ENCODE results near the gene NUP35.

Gene NUP35, protein sequence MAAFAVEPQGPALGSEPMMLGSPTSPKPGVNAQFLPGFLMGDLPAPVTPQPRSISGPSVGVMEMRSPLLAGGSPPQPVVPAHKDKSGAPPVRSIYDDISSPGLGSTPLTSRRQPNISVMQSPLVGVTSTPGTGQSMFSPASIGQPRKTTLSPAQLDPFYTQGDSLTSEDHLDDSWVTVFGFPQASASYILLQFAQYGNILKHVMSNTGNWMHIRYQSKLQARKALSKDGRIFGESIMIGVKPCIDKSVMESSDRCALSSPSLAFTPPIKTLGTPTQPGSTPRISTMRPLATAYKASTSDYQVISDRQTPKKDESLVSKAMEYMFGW

GRCh38 chr2:183124222-183124956 lies at the start of gene NUP35:
Gene NUP35, plus strand, starts transcription at chr2:183124443. Its CDS starts 15 bp downstream, at chr2:183124458.
- peak; percentile 86 for DNase-seq

DNA sequence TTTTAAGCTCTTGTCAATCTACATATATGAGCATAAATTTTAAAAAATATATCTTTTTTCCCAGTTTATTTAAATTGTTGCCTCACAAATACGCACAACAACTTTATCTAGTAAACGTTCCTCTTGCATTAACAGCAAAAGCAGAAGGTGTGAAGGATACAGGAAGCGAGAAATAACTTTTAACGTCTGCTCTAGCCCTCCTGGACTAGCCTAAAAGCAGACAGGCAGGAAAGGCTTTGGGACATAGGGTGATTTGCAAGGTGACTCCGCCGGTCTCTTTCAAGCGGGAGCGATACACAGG lies 46.1 kb upstream of the NUP35 start:
- DNase-seq, result no peak

- peak; percentile 82 for DNase-seq
Measured at GRCh38 chr2:183078464-183079138, 45.6 kb upstream of the NUP35 start, which contains the start of gene DUSP19. Gene DUSP19, plus strand, starts transcription at chr2:183078747. Its CDS starts 187 bp downstream, at chr2:183078934.

DNA sequence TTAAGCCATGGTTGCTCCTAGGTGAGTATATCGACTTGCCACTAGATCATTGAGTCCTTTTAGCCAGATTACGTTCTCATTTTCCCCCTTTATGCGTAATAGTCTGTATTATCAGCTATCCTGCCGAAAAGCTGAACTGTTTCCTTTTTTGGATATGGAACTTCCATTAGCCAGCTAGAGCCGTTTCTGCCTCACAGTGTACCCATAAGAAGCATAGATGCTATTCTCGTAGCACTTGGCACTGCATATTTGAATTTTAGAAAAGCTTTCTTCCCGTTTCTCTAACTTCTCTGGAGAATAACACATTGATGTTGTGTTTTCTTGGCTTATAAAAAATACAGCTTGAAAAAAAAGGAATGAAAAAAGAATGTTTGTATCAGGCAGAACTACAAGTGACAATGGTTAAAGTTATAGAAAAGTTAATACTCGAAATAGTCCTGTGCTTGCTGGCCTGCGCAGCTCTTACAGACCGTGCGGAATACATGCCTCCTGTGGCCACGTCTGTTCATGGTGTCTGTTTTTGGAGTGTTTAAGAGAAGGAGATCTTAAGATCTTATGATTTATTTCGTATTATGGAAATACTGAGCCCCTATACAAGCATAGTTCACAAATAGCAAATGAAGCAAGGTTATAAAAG lies 45.0 kb upstream of the NUP35 start:
- DNase-seq, result no peak

DNA sequence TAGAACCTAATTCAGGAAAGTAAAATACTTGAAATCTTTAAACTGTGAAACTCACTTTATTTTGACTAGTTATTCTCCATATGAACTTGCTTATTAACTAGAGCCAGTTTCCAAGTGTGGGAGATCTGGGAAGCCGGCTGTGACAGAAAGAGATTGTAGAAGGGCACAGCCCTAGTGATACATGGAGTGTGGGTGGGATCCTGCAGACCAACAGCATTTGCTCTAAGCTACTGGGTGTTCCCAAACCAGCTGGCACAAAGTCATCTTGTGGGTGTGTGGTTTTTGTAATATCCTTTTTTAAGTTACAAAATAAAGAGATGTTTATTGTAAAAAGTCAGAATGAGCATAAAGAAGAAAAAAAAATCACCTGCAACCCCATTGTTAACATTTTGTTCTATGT lies 42.3 kb upstream of the NUP35 start:
- DNase-seq, result no peak

- DNase-seq, result no peak
Measured at GRCh38 chr2:183088061-183088460, 36.2 kb upstream of the NUP35 start.

DNA sequence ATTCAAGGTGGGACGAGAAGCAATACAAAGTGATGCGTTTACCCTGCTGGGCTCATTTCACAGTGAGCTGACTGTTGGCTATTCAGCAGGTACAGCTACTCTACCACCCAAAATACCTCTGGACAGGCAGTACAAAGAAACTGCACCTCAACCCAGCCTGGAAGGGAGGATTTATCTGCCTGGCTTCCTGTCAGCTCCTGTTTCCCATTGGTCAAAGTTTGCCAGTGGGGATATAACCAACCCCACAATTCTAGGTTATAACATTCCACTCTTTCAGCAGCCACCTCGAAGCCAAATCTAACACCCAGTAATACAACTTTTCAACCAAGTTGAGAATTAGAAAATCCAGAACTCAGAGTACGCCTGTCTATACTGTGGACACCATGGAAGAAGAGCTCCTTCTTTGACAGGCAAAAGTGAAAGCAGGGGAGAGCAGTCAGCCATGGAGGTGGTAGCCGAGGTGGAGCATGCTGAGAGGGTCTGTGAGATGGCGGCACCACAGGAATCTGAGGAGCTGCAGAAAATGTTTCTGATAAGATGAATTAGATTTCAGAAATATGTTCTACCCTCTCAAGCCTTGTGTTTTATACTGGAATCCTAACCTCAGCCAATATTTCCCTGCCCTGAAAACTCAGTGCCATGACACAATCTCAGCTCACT lies 34.9 kb upstream of the NUP35 start:
- no peak for DNase-seq

DNA sequence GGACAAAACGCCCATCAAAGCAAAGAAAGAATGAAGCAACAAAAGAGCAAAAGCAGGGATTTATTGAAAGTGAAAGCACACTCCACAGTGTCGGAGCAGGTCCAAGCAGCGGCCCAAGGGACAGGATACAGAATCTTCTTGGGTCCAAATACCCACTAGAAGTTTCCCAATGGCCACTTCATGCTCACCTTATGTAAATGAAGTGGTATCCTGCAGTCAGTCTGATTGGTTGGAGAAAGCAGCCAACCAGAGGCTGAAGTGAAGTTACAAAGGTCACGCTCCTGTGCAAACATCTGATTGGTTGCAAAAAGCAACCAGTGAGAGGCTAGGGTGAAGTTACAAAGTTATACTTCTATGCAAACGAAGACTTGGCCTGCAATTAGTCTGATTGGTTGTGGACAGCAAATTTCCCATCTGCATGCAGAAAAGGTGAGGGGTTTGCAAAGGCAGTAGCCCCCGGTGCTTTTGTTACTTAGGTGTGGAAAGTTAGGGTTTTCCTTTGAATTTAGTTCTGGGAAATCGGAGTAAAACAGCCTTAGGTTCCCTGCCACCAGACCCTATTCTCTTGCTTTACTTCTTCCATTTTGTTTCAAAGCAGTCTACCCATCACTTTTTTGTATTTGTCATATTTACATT lies 32.8 kb upstream of the NUP35 start:
- no peak for DNase-seq

- DNase-seq, result no peak
Measured at GRCh38 chr2:183091954-183092345, 32.3 kb upstream of the NUP35 start.

DNA sequence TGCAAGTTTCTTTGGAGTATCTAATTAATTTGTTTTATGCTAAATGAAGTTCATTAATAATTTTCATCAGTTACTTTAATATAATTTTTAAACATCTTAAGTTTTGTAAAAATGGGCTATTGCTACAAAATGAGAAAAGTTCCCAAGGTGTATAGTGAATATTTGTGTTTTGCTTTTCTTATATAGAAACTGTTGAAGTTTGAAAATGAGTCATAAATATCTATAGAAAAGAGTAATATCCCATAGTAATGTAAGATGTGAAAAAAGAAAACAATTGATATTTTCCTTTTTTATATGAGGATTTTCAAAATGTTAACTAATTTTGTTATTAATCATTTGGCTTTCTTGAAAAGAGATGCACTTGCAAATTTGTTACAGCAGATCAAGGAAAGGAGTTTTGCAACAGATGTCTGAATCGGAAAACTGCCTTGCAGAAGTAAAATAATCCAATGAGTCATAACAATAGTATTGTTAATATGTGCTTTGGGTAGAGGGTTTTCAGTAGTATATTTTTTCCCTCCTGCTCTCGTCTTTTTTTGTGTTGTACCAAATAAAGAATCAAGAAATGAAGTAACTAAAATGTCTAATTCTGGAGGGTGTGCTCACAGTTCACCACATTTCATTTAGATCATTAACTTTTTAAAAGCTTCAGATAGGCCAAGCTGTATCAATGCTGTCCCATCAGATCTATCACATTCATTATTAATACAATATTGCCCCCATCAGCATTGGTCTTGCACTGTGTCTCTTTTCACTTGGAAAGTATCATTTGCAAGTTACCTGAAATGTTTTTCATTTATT lies 30.2 kb upstream of the NUP35 start:
- no peak for DNase-seq

- DNase-seq, result peak; percentile 34
Measured at GRCh38 chr2:183105402-183106134, 18.7 kb upstream of the NUP35 start.

GRCh38 chr2:183112577-183112976 lies 11.7 kb upstream of the NUP35 start:
- no peak for DNase-seq

GRCh38 chr2:183113630-183114029 lies 10.6 kb upstream of the NUP35 start:
- DNase-seq, result no peak

DNA sequence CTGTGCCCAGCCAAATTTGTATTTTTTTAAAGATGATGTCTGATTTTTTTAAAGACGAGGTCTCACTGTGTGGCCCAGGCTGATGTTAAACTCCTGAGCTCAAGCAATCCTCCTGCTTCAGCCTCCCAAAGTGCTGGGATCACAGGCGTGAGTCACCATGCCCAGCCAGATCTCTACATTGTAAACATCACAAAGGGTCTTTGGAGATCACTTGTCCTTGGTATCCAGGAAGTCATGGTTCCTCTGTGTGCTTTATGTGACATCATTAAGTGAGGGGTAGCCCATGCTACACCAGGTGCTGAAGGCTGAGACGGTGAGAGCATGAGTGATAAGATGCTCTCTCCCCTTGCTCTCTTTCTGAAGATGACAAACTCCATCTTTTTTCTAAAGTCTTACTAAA lies 7.0 kb upstream of the NUP35 start:
- DNase-seq, result no peak

- no peak for DNase-seq
Measured at GRCh38 chr2:183123117-183123958, 905 bp upstream of the NUP35 start.

- no peak for DNase-seq
Measured at GRCh38 chr2:183123959-183124221, 353 bp upstream of the NUP35 start.

DNA sequence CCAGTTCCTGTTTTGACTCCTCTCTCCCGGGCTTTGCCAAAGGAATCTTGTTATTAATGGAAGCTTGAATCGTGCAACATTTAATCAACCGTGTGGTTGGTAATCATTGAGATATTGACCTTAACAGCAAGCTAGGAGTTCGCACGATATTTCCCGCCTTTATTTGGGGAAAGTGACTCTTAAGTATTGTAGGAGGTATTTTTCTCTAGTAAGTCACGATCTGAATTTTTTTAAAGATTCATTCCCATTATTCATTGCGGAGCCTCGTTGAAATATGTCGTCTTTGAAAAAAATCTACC lies 663 bp downstream of the NUP35 start:
- no peak for DNase-seq

- DNase-seq, result no peak
Measured at GRCh38 chr2:183125659-183126341, 1.6 kb downstream of the NUP35 start.

DNA sequence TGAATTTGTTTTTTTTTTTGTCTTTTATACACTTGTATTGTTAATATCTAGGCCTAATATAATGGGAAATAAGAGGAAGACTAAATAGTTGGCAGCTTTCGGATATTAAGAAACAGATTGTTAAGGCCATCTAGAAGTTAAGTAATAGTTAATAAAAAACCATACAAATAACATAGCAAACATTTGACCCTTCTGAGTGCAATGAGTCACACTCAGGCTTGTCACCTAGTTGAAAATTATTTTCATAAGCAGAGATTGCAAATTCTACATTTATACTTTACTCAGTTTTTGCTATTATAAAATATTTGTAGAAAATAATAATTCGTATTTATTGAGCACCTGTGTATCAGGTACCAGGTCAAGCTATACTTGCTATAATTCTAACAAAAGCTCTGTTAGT lies 2.4 kb downstream of the NUP35 start:
- no peak for DNase-seq

- DNase-seq, result no peak
Measured at GRCh38 chr2:183134016-183134415, 9.8 kb downstream of the NUP35 start.

Measured in T1000 (cell line).